ENCODE results near the gene DNER.

DNA sequence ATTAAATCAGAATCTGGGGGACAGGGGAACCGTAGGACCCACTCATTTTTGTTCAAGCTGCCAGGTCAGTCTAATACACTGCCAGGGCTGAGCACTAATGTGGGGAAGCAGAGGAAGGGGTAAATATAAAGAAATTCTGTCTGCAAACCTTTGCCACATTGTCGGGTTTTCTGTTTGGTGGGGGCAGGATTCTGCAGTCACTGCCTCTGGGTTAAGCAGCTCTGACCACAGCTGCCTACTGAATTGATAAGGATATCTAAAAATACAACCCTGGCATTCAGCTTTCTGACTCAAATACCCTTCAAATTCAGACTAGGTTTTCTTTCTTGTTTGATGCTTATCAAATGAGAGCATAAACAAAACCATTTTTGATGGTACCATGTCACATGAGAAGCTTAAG is 6.0 kb downstream of the DNER start:
- TF ChIP-seq, protein P1, sequence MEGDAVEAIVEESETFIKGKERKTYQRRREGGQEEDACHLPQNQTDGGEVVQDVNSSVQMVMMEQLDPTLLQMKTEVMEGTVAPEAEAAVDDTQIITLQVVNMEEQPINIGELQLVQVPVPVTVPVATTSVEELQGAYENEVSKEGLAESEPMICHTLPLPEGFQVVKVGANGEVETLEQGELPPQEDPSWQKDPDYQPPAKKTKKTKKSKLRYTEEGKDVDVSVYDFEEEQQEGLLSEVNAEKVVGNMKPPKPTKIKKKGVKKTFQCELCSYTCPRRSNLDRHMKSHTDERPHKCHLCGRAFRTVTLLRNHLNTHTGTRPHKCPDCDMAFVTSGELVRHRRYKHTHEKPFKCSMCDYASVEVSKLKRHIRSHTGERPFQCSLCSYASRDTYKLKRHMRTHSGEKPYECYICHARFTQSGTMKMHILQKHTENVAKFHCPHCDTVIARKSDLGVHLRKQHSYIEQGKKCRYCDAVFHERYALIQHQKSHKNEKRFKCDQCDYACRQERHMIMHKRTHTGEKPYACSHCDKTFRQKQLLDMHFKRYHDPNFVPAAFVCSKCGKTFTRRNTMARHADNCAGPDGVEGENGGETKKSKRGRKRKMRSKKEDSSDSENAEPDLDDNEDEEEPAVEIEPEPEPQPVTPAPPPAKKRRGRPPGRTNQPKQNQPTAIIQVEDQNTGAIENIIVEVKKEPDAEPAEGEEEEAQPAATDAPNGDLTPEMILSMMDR (IDR thresholded peaks at IDR 0.05): no peak
- no peak for TF ChIP-seq POLR2A (IDR thresholded peaks at IDR 0.05)
